ENCODE measurements around the gene ST6GALNAC3.

ST6GALNAC3 gene

DNA sequence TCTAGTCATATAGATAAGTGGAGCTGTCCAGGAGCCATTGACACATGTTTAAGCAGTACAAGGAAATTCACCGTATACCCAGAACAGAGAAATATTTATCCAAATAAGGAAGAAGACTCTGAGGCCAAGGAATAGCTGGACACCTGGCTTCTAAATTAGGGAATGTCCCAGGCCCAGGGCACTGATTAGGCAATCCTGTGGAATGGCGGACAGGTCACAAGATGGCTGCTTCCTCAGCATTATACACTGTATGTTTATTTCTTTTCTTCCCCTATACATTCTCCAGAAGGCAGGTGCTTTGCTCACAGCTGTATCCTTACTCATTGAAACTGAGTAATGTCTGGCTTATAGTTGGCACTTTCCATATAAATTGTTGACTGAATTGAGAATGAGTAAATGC is 59.4 kb downstream of the ST6GALNAC3 start:
- TF ChIP-seq POLR2A (IDR thresholded peaks at IDR 0.05; ENCODE audit: low read depth, low read length), result no peak
- TF ChIP-seq TAF1 (IDR thresholded peaks at IDR 0.05; ENCODE audit: borderline replicate concordance, low read depth, low read length), result no peak
- no peak for TF ChIP-seq POLR2AphosphoS5 (IDR thresholded peaks at IDR 0.05; ENCODE audit: low read depth, low read length)
- no peak for FAIRE-seq

DNA sequence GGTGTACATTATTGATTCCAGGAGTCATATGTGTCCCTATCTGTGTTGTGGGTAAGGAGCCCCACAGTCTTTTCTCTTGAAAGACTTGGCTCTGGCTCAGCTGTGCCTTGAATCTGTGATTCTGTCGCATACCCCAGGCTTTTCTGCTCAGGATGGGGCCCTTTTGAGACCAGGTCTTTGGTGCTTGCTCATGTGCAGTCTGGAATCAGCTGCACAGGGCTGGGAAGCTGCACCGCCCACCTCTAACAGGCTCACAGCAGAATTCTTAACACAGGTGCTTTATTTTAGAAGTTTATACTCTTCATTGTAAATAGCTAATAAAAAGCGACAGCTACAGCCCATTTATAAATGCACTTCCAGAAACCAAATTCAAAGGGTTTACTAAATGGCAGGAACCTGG is 61.3 kb downstream of the ST6GALNAC3 start:
- FAIRE-seq (no peak), DNase-seq (ENCODE audit: insufficient read length) (no peak)
- TF ChIP-seq TAF1 (IDR thresholded peaks at IDR 0.05; ENCODE audit: borderline replicate concordance, low read depth, low read length), result no peak
- TF ChIP-seq POLR2AphosphoS5 (IDR thresholded peaks at IDR 0.05; ENCODE audit: low read depth, low read length), result no peak
- no peak for TF ChIP-seq POLR2A (IDR thresholded peaks at IDR 0.05; ENCODE audit: low read depth, low read length)

More for the DNA sequence above, 59.4 kb downstream of the ST6GALNAC3 start:
- no peak for DNase-seq (ENCODE audit: insufficient read length)

DNA sequence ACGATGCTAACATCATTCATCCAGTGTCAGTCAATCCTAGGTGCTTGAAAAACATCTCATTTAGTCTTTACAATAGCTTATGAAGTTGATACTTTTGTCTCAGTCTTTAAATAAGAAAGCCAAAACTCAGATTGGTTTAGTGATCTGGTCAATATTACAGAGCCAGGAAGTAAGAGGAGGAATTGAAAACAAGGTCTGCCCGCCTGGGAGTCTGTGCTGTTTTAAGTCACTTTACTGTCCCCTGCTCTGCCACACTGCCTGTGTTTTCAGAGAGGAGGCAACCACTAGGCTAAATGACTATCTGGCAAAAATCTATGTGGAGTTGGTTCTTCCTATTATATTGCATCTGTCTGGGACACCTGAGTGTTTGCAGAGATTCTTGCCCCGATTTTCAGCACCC is 62.3 kb downstream of the ST6GALNAC3 start:
- DNase-seq (ENCODE audit: insufficient read length) (no peak), FAIRE-seq (no peak)
- TF ChIP-seq POLR2AphosphoS5 (IDR thresholded peaks at IDR 0.05; ENCODE audit: low read depth, low read length) (no peak), TAF1 (IDR thresholded peaks at IDR 0.05; ENCODE audit: borderline replicate concordance, low read depth, low read length) (no peak), POLR2A (IDR thresholded peaks at IDR 0.05; ENCODE audit: low read depth, low read length) (no peak)

DNA sequence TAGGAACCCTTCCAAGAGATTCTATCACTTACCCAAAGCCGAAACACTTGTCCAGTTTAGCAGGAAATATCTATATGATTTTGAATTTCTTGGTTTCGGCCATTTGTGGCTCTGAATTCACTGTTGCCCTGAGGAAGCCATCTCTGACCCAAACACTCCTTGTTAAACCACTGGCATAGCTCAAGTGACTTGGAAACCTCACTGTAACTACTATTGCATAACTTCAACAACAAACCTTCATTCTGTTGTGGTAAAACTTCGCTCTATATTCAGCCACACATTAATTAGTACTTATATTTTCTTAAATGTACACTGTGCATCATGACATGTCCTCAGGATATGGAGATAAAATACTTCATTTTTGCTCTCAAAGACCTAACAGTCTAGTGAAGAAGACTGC is 63.2 kb downstream of the ST6GALNAC3 start:
- FAIRE-seq (no peak), DNase-seq (ENCODE audit: insufficient read length) (no peak)
- TF ChIP-seq POLR2AphosphoS5 (IDR thresholded peaks at IDR 0.05; ENCODE audit: low read depth, low read length) (no peak), TAF1 (IDR thresholded peaks at IDR 0.05; ENCODE audit: borderline replicate concordance, low read depth, low read length) (no peak), POLR2A (IDR thresholded peaks at IDR 0.05; ENCODE audit: low read depth, low read length) (no peak)

DNA sequence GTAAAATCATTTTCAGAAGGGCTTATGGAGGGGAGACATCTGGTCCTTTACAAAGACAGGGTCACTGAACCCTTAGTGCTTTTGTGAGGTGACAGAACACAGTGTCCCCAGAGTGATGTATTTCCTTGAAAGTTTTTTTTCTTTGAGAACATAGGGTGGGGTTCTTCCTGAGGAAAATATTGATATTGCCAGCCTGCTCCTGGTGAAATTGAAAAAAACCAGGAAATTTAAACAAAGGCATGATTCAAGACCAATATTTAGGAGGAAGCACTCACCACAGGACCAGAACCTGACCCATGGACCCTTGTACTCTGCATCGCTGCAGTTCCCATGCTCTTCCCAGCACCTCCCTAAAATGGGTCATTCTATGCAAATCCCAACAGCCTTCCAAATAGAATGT is 63.7 kb downstream of the ST6GALNAC3 start:
- TF ChIP-seq POLR2AphosphoS5 (IDR thresholded peaks at IDR 0.05; ENCODE audit: low read depth, low read length) (no peak), POLR2A (IDR thresholded peaks at IDR 0.05; ENCODE audit: low read depth, low read length) (no peak), TAF1 (IDR thresholded peaks at IDR 0.05; ENCODE audit: borderline replicate concordance, low read depth, low read length) (no peak)
- FAIRE-seq, result no peak
- no peak for DNase-seq (ENCODE audit: insufficient read length)

DNA sequence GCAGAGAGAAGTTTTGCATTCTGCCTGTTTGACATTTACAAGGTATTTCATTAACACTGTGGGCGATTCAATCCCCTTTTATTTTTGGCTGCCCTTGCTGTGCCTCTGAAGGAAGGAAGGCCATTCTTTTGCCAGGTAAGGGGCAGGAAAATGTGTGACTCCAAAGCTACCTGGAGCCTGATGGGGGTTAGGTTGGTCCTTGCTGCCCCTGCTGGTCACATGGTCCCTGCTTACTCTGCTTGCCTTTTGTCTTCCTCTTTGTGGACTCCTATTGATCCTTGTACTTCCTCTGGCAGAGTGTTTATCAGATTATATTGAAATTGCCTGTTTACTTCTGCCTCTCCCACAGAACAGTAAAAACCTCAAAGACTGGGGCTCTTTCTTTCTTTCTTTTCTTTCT is 65.7 kb downstream of the ST6GALNAC3 start:
- DNase-seq (ENCODE audit: insufficient read length), result no peak
- FAIRE-seq, result no peak
- TF ChIP-seq TAF1 (IDR thresholded peaks at IDR 0.05; ENCODE audit: borderline replicate concordance, low read depth, low read length) (no peak), POLR2AphosphoS5 (IDR thresholded peaks at IDR 0.05; ENCODE audit: low read depth, low read length) (no peak), POLR2A (IDR thresholded peaks at IDR 0.05; ENCODE audit: low read depth, low read length) (no peak)

DNA sequence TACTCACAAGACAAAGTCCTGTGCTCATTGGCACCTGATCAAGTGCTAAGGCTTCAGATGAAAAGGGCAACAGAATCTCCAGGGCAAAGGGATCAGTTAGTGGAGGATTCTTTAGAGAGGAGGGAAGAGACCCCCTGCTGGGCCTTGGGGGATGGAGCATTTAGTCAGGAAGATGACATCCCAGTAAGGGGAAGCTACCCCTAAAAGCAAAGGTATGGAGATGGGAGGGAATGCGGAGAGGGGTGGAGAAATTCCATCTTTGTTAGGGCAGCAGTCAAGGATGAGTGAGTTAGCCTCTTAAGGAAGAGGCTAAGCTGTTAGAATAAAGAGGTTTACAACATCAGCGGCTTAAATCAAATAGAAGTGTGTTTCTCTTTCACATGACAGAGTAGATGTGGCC is 67.4 kb downstream of the ST6GALNAC3 start:
- TF ChIP-seq TAF1 (IDR thresholded peaks at IDR 0.05; ENCODE audit: borderline replicate concordance, low read depth, low read length), result no peak
- TF ChIP-seq POLR2AphosphoS5 (IDR thresholded peaks at IDR 0.05; ENCODE audit: low read depth, low read length), result no peak
- TF ChIP-seq POLR2A (IDR thresholded peaks at IDR 0.05; ENCODE audit: low read depth, low read length), result no peak
- FAIRE-seq (no peak), DNase-seq (ENCODE audit: insufficient read length) (no peak)

DNA sequence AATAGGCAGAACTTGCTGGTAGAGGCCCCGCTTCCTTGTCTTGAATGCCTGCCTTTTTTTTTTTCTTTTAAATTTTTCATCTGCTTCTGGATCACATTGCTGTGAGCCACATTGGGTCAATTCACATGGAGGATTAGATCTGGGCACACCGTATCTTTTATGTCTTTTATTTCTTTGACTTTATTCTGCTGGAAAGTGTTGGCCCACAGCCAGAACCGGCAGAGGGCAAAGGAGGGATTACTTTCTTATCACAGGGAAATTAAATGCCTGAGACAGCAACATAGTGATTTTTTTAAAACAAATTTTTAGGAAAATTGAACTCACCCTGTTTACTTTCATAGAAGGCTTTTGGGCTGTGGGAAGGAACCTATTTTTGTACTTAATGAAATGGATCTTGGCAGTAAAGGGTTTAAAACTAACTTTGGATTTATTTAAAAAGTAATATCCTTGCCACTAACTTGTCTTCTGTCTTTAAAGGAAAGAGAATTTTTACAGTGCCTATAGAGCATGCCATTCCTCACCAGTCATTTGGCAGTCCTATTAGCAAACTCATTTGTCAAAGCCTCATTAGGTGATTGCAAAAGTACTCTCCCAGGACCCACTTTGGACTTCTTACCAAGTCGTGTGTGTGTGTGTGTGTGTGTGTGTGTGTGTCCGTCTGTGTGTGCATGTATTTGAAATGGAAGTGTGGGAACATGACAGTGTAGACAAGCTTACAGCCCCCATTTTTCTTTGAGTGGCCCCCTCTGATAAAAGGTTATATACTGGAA is 68.4 kb downstream of the ST6GALNAC3 start:
- FAIRE-seq (no peak), DNase-seq (ENCODE audit: insufficient read length) (no peak)
- TF ChIP-seq POLR2AphosphoS5 (IDR thresholded peaks at IDR 0.05; ENCODE audit: low read depth, low read length) (no peak), TAF1 (IDR thresholded peaks at IDR 0.05; ENCODE audit: borderline replicate concordance, low read depth, low read length) (no peak), POLR2A (IDR thresholded peaks at IDR 0.05; ENCODE audit: low read depth, low read length) (no peak)

DNA sequence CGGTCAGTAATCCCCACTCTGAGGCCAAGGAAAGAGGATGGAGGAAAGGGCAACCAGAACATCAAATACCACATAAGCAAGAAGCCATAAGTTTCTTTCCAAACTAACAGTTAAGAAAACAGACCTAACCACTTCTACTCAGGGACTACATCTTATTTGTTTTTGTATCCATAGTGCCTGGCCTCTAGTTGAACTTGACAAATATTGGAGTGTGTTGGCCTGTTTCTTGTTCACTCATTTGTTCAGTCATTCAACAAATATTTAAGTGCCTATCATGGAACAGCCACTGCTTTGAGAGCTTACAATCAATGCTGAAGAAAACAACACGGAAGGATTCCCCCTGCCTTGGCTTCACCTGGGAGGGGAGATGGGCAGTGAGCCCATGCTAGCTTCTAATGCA is 69.7 kb downstream of the ST6GALNAC3 start:
- TF ChIP-seq POLR2AphosphoS5 (IDR thresholded peaks at IDR 0.05; ENCODE audit: low read depth, low read length), result no peak
- no peak for TF ChIP-seq POLR2A (IDR thresholded peaks at IDR 0.05; ENCODE audit: low read depth, low read length)
- TF ChIP-seq TAF1 (IDR thresholded peaks at IDR 0.05; ENCODE audit: borderline replicate concordance, low read depth, low read length), result no peak
- no peak for FAIRE-seq

DNA sequence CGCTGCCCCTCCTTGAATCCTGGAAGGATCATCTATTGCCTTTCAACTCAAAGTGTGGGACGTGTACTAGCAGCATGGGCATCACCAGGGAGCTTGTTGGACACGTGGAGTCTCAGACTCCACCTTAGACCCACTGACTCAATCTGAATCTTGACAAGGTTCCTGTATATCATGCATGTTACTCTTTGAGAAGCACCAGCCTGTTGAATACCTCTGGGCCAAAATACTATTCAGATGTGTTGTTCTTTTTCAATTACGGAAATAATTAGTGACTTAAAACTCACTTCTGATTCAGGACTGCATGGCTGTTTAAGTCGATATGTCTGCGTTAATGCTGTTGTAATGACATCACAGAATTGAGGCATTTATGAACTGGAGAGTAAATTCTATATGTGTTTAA is 70.8 kb downstream of the ST6GALNAC3 start:
- TF ChIP-seq POLR2AphosphoS5 (IDR thresholded peaks at IDR 0.05; ENCODE audit: low read depth, low read length), result no peak
- TF ChIP-seq TAF1 (IDR thresholded peaks at IDR 0.05; ENCODE audit: borderline replicate concordance, low read depth, low read length), result no peak
- no peak for TF ChIP-seq POLR2A (IDR thresholded peaks at IDR 0.05; ENCODE audit: low read depth, low read length)
- FAIRE-seq, result no peak
- DNase-seq (ENCODE audit: insufficient read length), result no peak

More for the DNA sequence above, 69.7 kb downstream of the ST6GALNAC3 start:
- DNase-seq (ENCODE audit: insufficient read length), result no peak

DNA sequence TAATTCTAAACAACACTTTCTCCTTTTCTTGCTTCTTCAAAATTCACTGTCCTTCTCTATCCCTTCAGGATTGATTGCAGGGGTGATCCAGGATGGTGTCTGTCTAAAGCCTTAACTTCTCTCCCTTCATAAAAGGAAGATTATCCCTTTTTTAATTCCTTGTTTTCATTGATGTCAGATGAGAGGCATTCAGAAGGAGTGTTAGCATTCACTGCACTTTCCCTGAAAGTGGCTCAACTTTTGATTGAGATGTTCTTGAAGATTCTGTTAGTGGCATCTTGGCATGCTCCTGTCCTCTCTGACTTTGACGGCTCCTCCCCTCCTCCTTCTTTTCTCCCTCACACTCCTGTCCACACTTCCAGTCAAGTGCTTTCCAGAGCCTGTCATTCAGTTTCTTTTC is 71.6 kb downstream of the ST6GALNAC3 start:
- DNase-seq (ENCODE audit: insufficient read length) (no peak), FAIRE-seq (no peak)
- TF ChIP-seq TAF1 (IDR thresholded peaks at IDR 0.05; ENCODE audit: borderline replicate concordance, low read depth, low read length) (no peak), POLR2AphosphoS5 (IDR thresholded peaks at IDR 0.05; ENCODE audit: low read depth, low read length) (no peak), POLR2A (IDR thresholded peaks at IDR 0.05; ENCODE audit: low read depth, low read length) (no peak)

DNA sequence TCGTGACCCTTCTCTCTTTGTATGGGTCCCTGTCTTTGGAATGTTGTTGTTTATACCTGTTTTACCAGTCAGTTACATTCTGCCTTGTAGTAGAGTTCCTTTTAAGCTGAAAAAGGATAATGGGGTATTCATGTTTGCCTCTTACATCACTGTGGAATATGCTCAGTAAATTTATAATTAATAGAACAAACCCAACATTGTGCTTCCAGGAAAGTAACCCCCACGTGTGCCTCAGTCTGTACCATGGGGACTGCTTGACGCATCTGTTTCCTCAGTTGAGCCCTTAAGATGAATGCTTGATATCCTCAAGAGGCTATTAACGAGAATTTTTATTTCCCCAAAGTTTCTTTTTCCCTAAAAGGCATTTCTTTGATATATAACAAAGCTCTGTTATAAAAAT is 73.4 kb downstream of the ST6GALNAC3 start:
- DNase-seq (ENCODE audit: insufficient read length), result no peak
- FAIRE-seq, result no peak
- TF ChIP-seq POLR2AphosphoS5 (IDR thresholded peaks at IDR 0.05; ENCODE audit: low read depth, low read length), result no peak
